Transverse colon (tissue), 4 donors: ENCODE data around the gene ADPRHL1. TPM values are rescaled to one million over a fixed set of nuclear protein-coding genes. Genes with fewer than 3 reads are reported as not detected.

Source experiments
- DNase-seq: peaks from one replicate; pipeline ENCODE4 v3.0.0-alpha.2; 2019
- H3K27ac ChIP-seq, 4 donors: fragments of 200-600 bp; sonication (generic); 2 replicates each; pipeline ENCODE4 v1.5.1; 2016 to 2018; ENCODE audit warnings: inconsistent platforms in 4 of 4
- H3K27me3 ChIP-seq: fragments of 200-600 bp; sonication (generic); 2 replicates; pipeline ENCODE4 v1.5.1; 2017; ENCODE audit warnings: inconsistent platforms
- H3K36me3 ChIP-seq, 4 donors: fragments of 200-600 bp; sonication (generic); 2 replicates each; pipeline ENCODE4 v1.5.1; 2017 to 2019; ENCODE audit warnings: inconsistent platforms in 4 of 4
- H3K4me1 ChIP-seq, 4 donors: fragments of 200-600 bp; sonication (generic); 2 replicates each; pipeline ENCODE4 v1.5.1; 2017 to 2020; ENCODE audit warnings: inconsistent platforms in 4 of 4
- H3K4me3 ChIP-seq, 4 donors: fragments of 200-600 bp; sonication (generic); 1 replicate in 1 of 4; 2 replicates in 3 of 4; pipeline versions ENCODE4 v1.5.1 to v1.6.1; 2017 to 2019; ENCODE audit warnings: inconsistent platforms in 4 of 4
- H3K9me3 ChIP-seq, 2 donors: fragments of 200-600 bp; sonication (generic); 2 replicates each; pipeline ENCODE4 v1.5.1; 2017 to 2019; ENCODE audit warnings: inconsistent platforms in 2 of 2
- CTCF ChIP-seq, 5 experiments: fragments of 200-600 bp in 3 of 5; fragments of 450-650 bp in 2 of 5; sonication (generic) in 3 of 5; IDR thresholded peaks; 1 replicate in 2 of 5; 2 replicates in 3 of 5; pipeline ENCODE4 v1.5.1; 2016 to 2017; ENCODE audit warnings: antibody characterized with exemption in 5 of 5, inconsistent platforms in 3 of 5, mild to moderate bottlenecking in 2 of 5, moderate library complexity in 1 of 5
- EP300 ChIP-seq: sonication (generic); formaldehyde crosslinking; IDR thresholded peaks from one replicate; pipeline ENCODE4 v1.6.1; 2017; ENCODE audit warnings: antibody characterized with exemption, low read depth
- POLR2A ChIP-seq: fragments of 450-650 bp; IDR thresholded peaks from one replicate; pipeline ENCODE4 v1.6.1; 2016; ENCODE audit warnings: antibody characterized with exemption, mild to moderate bottlenecking, moderate library complexity
- POLR2AphosphoS5 ChIP-seq, 3 donors: sonication (generic); formaldehyde crosslinking; IDR thresholded peaks; one replicate each; pipeline ENCODE4 v1.6.1; 2016; ENCODE audit warnings: antibody characterized with exemption in 3 of 3
- WGBS, 2 donors: methylation state at CpG; one replicate each; pipeline ENCODE4 v1.1.5; 2018; ENCODE audit warnings: low coverage in 1 of 2; 5-methylcytosine and 5-hydroxymethylcytosine counted together
- in situ Hi-C, 4 donors: fragments of 200-750 bp; cut with MboI; loops; one replicate each; pipeline versions ENCODE4 v1.15.0 to v1.15.1; 2017; ENCODE audit warnings: low sequenced_read_pairs in 3 of 4, low pct_ligation_motif_present in 1 of 4, low pct_unique_long_range_greater_than_20kb in 1 of 4
- intact Hi-C: fragments of 100-400 bp; cut with DNase I; formaldehyde crosslinking; loops from one replicate; pipeline ENCODE4 v1.15.1; 2023; ENCODE audit warnings: low total_unique reads
- total RNA-seq, 4 donors: library from RNA; depleted of rRNA; stranded (reverse); fragments of >200 nt; gene quantifications; one replicate each; pipeline ENCODE4 v1.1.0, GENCODE V29; 2016

ADPRHL1 gene
- total RNA-seq, 4 donors from 2014 or later: 4.1 to 10.2 (median 5.9) TPM

GRCh38 chr13:113401452-113402415, 51.6 kb downstream of the ADPRHL1 start:
- intact Hi-C loops (no loop called here), in situ Hi-C loops (no loop called here)
- H3K27ac ChIP-seq: no peak overlapping the region
- no peak overlapping the region for H3K4me3 ChIP-seq
- peaks cover 10% of the 10 kb centered on the region for H3K27me3 ChIP-seq
- no peaks in the 10 kb centered on the region for H3K36me3 ChIP-seq
- whole genome bisulfite sequencing, 2 donors: 84% methylated on average over 47 of the region's 52 CpGs; no CpG with 5 or more reads in 1 of the 2 donors
- H3K9me3 ChIP-seq: no peaks in the 10 kb centered on the region
- peaks cover 0 to 3% (median 1%) of the 10 kb centered on the region in 4 donors for H3K4me1 ChIP-seq
- DNase-seq: no peak
- TF ChIP-seq POLR2AphosphoS5 (IDR thresholded peaks at IDR 0.05): no peak
- no peak for TF ChIP-seq POLR2A
- no peak for TF ChIP-seq EP300

DNA sequence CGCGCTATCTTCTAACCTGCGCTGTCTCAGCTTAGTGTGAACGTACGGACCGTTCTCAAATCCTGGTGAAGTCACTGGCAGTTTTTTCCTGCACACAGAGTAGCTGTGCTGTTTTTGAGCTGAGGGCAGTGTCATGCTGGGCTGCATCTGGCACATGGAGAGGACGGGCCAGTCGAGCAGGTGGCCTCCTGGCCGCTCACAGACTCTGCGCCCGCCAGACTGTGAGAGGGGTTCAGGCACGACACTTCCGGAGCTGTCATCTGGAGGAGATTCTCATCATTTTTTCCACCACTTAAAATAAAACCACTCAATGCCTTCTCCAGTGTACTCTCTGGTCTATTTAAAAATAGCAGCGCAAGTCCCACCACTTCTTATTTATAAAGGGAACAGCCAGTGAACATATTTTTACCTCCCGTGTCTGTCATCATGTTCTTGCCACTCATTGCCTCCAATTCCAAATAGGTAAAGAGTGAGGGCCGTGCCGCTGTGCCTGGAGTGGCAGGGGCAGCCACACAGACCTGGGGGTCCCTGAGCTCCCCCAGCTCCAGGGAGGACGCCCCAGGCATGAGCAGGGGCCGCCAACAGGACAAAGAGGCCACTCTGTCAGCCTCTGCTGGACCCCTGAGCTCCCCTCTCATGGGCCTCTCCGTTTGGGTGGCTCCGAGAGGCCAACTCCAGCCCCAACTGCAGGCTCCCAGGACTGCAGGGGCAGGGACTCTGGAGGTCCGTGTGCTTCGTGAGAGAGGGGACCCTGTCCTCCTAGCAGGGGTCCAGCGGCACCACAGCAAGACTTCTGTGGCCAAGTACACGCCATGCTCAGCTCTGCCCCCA, 52.5 kb downstream of the ADPRHL1 start:
- Histone ChIP-seq H3K9me3 (no peaks in the 10 kb centered on the region), H3K27ac (no peak overlapping the region), H3K27me3 (peaks cover 9% of the 10 kb centered on the region), H3K36me3 (no peaks in the 10 kb centered on the region), H3K4me3 (no peak overlapping the region), H3K4me1 (peaks cover 0 to 11% (median 1%) of the 10 kb centered on the region in 4 donors)
- 71 to 83% methylated on average over 8 to 24 of the region's 25 CpGs for WGBS, 2 donors
- no peak for DNase-seq
- TF ChIP-seq POLR2AphosphoS5 (IDR thresholded peaks at IDR 0.05) (no peak), CTCF (IDR thresholded peaks at IDR 0.05) (no peak), POLR2A (no peak), EP300 (no peak)
- in situ Hi-C loops (no loop called here), intact Hi-C loops (no loop called here)

DNA sequence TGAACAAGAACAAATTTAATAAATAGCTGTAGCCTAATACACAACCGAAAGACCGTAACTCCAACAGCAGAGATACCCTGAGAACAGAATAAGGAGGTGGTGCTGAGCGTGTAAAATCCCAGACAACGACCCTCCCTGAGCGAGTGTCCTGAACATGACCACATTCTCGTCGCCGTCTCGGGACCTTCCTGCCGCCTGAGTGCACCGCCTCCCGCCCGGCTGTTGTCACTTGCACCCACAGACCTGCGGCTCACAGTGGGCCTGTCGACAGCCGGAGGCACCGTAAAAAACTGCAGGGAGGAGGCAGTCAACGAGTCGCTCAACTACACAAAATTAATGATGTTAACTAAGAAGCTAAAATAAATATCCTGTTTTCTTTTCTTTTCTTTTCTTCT, 53.5 kb downstream of the ADPRHL1 start:
- Histone ChIP-seq H3K9me3 (no peaks in the 10 kb centered on the region), H3K36me3 (no peaks in the 10 kb centered on the region), H3K27me3 (peaks cover 9% of the 10 kb centered on the region), H3K4me3 (no peak overlapping the region), H3K27ac (no peak overlapping the region), H3K4me1 (peaks cover 0 to 12% (median 1%) of the 10 kb centered on the region in 4 donors)
- intact Hi-C loops: no loop called here
- no peak for DNase-seq
- WGBS, 2 donors: 86 to 90% methylated on average over 16 to 19 of the region's 19 CpGs
- no peak for TF ChIP-seq POLR2A
- TF ChIP-seq EP300: no peak
- TF ChIP-seq CTCF (IDR thresholded peaks at IDR 0.05): no peak
- no peak for TF ChIP-seq POLR2AphosphoS5 (IDR thresholded peaks at IDR 0.05)
- in situ Hi-C loops: loop anchor here (10.0 to 25.0 kb wide), 4 partner anchors 112 to 462 kb away; partner anchors contain the start of genes LAMP1 (in 1 of the 4) and MCF2L (in 1 of the 4)

GRCh38 chr13:113398963-113399754, 54.1 kb downstream of the ADPRHL1 start:
- Histone ChIP-seq H3K9me3 (no peaks in the 10 kb centered on the region), H3K27me3 (peaks cover 9% of the 10 kb centered on the region), H3K4me3 (no peak overlapping the region), H3K4me1 (peaks cover 0 to 16% (median 4%) of the 10 kb centered on the region in 4 donors), H3K36me3 (no peaks in the 10 kb centered on the region), H3K27ac (no peak overlapping the region)
- intact Hi-C loops: no loop called here
- no peak for DNase-seq
- TF ChIP-seq CTCF (IDR thresholded peaks at IDR 0.05): no peak
- TF ChIP-seq EP300: no peak
- no peak for TF ChIP-seq POLR2A
- TF ChIP-seq POLR2AphosphoS5 (IDR thresholded peaks at IDR 0.05): no peak
- 76 to 85% methylated on average over 7 to 17 of the region's 19 CpGs for WGBS, 2 donors
- in situ Hi-C loops: loop anchor here (10.0 to 25.0 kb wide), 4 partner anchors 112 to 462 kb away; partner anchors contain the start of genes LAMP1 (in 1 of the 4) and MCF2L (in 1 of the 4)
